ENCODE measurements around the gene SSTR5.
"Not testable (repeated sequence)": the region's sequence is repeated elsewhere in the genome, so short reads cannot be mapped to it uniquely, and the experiment has no call there.

The SSTR5 gene

DNA sequence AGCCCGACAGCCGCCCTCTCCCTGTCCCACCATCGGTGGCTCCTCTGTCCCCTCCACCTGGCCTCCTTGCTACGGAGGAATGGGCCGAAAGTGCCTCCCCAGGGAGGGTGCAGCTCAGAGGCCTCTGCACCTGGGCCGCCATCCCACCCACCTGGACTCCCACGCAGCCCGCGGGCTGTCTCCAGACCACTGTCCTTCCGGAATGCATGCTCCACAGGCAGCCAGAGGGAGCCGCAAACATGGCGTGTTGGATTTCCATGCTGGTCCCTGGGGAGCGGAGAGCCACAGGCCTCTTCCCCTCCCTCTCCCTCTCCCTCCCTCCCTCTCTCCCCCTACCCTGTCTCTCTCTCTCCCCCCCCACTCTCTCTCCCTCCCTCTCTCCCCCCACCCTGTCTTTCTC lies 3.0 kb downstream of the SSTR5 start:
- DNase-seq (ENCODE audit: low spot score): no peak

DNA sequence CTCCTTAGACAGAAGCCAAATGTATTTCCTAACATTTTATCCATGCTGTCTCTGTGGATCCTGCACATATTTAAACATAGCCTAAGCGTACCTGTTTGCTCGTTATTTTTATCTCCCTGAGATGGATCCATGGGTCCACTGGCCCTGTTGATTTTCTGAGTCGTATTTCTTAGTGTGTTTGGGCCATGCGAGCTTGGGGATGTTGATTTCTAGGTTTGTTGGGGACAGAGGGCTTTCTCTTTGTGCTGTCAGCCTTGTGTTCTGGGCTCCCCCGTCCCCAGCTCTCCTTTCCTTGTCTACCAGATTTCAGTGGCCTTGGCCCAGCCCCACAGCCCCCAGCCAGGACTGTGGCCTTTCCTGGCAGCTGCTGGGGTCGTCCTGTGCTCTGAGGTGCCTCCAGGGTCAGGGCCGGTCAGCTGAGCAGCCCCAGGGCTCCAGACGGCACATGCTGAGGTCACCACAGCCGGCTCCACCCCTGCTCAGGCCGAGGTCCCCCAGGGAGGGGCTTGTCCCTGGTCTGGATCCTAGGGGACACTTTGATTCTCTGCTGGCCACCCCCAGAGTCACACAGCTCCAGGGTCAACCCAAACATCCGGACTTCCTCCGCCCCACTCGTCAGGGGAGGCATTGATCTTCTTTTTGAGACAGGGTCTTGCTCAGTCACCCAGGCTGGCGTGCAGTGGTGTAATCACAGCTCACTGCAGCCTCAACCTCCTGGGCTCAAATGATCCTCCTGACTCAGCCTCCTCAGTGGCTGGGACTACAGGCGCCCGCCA lies 4.4 kb downstream of the SSTR5 start:
- no peak for DNase-seq (ENCODE audit: low spot score)

DNA sequence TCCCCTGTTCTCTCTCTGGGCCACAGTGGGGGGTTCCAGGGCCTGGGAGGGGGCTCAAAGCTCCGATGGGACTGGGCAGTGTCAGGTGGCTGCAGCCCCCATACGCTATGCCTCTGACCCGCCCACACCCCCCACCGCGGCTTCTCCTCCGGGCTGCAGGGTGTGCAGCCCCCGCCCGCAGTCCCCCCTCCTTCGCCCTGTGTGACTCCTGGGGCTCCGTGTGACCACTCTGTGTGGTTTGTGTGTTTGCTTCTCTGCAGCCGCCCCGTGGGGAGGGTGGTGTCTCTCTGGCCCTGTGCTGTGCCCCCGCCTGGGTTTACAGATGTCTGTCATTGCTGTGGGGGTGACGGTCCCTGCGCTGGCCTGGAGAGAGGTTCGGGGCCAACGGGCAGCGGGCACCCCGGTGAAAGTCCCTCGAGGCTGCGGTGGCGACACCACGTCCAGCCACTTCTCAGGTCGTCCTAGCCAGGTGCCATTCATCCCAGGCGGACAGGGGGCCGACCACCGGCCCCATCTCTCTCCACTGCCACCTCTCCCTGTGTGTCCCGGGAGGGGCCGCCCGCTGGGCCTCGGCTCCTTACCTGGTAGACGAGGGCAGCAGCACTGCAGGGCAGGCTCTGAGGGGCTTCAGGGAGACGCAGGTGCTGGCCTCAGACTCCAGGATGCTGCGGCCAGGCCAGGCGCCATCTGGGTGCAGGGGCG lies 5.5 kb downstream of the SSTR5 start:
- DNase-seq (ENCODE audit: low spot score): no peak

DNA sequence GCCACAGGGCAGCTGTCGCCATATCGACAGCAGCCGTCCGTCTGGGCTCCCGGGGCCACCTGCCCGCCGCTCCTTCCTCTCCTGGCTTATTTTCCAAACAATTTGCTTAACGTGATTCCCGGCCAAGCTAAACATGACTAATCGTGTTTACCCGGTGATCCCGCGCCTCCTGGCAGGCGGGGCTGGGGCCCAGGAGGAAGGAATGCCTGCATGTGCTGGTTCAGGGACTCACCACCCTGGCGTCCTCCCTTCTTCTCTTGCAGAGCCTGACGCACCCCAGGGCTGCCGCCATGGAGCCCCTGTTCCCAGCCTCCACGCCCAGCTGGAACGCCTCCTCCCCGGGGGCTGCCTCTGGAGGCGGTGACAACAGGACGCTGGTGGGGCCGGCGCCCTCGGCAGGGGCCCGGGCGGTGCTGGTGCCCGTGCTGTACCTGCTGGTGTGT lies 6.1 kb downstream of the SSTR5 start:
- DNase-seq (ENCODE audit: low spot score): no peak

DNA sequence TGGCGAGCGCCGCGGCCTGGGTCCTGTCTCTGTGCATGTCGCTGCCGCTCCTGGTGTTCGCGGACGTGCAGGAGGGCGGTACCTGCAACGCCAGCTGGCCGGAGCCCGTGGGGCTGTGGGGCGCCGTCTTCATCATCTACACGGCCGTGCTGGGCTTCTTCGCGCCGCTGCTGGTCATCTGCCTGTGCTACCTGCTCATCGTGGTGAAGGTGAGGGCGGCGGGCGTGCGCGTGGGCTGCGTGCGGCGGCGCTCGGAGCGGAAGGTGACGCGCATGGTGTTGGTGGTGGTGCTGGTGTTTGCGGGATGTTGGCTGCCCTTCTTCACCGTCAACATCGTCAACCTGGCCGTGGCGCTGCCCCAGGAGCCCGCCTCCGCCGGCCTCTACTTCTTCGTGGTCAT lies 6.8 kb downstream of the SSTR5 start:
- DNase-seq (ENCODE audit: low spot score): no peak

DNA sequence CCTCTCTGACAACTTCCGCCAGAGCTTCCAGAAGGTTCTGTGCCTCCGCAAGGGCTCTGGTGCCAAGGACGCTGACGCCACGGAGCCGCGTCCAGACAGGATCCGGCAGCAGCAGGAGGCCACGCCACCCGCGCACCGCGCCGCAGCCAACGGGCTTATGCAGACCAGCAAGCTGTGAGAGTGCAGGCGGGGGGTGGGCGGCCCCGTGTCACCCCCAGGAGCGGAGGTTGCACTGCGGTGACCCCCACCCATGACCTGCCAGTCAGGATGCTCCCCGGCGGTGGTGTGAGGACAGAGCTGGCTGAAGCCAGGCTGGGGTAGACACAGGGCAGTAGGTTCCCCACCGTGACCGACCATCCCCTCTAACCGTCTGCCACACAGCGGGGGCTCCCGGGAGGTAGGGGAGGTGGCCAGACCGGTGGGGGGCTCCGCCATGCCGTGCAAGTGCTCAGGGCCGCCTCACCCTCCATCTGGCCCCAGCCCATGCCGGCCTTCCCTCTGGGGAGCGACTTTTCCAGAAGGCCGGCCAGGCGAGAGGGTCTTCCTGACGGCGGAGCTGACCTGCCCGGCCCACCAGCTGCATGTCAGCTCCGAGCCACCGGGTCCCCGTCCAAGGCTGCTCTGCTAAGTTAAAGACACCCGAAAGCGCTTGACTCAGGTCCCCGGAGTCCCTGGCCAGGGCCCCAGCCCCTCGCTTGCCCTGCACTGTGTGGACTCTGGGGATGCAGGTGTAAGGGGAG lies 7.4 kb downstream of the SSTR5 start:
- DNase-seq (ENCODE audit: low spot score): no peak

DNA sequence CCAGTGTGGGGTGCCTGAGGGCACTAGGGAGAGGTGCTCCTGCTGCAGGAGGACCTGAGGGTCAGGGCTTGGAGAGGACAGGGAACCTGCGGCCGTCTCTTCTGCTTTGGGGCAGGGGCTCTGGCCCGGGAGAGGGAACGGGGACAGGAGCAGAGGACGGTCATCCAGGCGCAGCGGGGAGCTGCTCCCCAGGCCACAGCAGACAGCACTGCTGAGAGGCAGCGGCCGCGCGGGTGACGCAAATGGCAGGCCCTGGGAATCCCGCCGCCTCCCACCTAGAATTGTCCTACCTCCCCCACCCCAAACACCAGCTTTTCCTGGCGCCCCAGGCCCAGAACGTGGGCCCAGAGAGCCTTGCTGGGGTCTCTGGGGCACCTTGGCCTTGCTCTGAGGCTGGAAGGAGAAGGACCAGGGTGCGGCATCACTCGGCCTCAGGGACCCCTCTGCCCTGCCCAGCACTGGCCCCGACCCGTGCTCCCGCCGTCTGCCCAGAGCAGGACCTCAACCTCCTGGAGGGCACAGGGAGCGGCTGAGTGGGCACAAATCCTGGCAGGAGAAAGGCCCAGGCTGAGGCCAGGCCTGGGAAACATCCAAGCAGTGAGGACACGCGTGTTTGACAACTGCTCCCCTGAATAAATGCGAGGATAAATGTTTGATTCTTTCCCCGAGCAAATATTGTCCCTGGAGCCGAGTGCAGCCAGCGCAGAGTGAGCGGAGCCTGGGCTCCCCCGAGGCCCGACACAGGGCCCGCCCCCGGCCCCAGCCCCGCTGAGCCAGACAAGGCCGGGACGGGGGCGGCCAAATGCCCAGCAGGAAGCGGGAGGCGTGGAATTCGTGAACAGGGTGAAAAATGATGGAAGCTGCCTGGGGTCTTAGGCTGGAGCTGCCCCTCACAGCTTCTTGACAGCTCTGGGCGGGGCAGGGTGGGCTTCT lies 8.5 kb downstream of the SSTR5 start:
- DNase-seq (ENCODE audit: low spot score): no peak

DNA sequence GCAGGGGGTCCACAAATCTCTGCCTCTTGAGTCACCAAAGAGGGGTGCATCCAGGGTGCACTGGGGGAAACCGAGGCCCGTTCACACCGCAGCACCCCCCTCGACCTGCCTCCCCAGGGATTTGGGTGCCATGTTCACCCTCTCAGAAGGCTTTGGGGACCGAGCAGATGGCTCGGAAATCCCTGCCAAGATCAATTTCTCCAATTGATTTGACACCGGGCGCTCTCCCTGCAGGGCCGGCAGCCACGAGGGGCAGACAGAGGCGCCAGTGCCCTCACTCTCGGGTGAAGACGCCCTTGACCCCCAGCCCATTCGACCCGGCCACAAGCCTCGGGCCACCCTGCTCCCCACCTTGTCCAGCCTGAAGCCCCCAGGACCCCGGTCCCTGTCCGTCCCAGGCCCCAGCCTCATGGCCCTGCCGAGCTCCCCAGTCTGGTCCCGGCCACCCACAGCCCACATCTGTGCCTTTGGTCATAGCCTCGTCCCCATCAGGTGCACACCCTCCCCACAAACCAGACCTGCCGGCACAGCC lies 9.3 kb downstream of the SSTR5 start:
- DNase-seq (ENCODE audit: low spot score): no peak

DNA sequence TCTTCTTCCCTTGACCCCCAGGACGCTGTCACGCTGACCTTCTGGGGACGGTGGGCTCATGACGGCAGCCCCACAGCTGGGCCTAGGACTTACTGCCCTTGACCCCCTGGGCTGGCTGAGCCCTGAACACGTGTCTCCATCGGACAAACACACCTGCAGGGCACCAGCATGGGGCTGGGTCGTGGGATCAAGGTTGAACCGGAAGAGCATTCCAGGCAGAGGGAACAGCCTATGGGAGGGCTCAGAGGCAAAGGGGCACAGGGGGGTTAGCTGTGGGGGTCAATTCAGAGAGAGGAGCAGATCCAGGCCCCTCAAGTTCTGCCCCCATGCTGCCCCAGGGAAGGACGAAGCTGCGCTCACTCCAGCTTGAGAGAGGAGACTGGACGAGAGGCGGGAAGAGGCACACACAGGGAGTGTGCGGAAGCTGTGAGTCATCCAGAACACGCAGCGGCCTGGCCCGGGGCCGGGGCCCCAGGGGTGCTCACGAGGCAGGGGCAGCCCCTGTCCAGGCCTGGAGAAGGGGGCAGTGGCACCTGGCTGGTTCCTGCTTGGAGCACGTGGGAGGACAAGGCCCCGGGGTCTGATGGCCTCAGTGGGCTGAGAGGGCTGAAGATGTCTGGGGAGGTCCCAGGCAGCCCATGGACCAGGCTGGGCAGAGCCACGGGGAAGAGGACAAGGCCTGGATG lies 9.9 kb downstream of the SSTR5 start:
- no peak for DNase-seq (ENCODE audit: low spot score)

DNA sequence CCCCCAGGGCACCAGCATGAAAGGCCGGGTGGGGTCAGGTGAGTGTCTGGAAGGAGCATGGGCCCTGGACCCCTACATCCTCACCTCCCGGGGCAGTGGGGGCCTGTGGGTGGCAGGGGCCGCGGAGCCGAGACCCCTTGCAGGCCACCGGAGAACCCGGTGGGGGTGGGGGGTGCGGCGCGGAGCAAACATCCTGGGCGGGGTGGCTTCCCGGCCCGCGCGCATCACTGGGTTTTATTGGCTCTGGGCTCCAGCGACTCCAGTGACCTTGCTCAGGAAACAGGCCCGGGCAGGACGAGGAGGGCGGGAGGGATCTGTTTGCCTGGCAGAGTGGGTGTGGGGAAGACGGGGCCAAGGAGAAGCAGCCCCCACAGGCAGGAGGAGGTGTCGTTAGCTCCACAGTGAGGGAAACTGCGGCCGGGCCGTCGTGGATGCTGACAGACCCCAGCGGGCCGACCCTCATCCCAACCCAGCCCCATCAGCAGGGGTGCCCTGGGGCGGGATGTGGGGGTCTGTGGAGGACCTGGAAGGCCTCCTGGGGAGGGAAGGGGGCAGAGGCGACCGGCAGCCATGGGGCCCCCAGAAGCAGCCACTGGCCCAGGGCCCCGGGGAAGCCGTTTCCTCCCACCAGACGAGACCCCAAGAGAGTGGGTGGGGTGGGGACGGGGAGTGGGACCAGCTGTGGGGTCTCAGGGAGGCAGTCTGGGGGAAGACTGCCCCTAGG lies 10.6 kb downstream of the SSTR5 start:
- no peak for DNase-seq (ENCODE audit: low spot score)

DNA sequence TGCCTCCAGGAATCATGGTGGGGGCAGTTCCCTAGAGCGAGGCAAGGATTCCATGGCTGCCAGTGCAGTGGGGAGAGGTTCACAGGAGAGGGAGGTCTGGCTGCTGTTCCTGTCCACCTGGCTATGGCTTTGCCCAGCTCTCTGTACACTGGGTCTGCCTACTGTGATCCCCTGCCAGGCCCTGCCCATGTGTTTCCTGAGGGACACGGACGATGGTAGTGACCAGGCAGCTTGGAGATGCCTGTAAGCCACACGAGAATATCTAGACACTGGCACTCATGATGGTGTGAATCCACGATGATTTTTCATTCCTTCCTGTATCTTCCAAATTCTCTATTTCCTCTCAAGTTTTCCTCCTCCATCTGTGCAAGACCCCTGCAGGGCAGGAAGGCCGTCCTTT lies 12.4 kb downstream of the SSTR5 start:
- no peak for DNase-seq (ENCODE audit: low spot score)

DNA sequence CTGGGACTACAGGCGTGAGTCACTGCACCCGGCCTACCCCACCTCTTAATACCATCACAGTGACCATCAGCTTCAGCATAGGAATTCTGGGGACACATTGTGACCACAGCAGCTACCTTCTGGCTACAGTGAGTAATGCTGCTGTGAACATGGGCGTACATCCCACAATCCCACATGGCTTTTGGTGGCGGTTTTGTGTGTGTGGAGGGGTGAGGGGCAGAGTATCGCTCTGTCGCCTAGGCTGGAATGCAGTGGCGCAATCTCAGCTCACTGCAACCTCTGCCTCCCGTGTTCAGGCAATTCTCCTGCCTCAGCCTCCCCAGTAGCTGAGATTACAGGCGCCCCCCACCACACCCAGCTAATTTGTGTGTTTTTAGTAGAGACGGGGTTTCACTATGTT lies 13.9 kb downstream of the SSTR5 start:
- DNase-seq (ENCODE audit: low spot score): not testable (repeated sequence)

DNA sequence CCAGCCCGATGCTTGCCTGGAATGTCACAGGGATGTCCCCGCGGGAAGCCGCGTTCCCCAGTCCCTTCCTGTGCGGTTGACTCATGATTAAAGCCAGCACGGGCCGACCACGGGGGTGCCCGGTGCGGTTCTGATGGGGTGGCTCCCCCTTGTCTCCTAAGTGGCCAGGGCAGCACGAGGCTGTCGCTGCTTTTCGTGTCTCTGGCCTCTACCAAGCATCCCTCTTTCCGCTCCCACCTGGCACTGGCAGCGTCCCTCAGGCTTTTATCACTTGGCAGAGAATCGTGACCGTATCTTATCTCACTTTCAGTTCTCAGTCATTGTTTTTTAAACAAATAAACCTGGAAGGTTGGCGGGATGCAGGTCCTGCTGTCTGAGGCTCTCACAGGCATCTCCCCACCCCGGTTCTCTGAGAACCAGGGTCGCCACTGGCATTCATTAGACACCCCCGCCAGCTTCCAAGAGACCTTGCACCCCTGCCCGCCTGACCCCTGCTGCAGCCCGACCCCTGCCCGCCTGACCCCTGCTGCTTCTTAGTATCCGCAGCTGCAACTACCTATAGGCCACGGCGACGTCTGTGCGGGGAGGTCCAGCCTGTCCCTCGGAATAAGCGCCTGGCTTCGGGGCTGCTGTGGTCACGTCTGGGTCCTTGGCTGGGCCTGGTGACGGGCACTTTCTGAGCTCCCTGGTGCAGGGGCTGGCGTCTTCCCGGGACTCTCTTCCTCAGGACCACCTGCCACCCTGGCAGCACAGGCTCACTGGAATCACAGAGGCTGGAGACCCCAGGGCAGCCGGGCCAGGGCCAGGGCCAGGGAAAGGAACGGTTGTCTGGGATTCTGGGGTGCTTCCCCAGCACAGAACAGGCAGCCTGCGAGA lies 16.0 kb downstream of the SSTR5 start:
- no peak for DNase-seq (ENCODE audit: low spot score)

DNA sequence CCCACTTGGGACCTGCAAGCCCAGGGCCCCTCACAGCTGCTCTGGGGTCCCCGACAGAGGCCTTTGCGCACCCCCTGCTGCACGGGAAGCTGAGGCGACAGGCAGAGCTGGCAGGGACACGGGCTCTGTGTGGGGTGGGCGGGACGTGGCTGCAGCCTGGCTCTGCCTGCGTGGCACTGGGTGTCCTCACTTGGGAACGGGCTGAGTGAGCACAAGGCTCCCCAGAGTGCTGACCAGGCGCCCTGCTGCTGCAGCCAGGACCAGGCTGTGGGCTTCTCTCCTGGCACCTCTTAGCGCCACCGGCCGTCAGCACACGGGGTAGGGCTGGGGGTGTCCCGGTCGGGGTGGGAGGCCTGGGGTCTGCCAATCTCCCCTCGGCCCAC lies 16.9 kb downstream of the SSTR5 start:
- no peak for DNase-seq (ENCODE audit: low spot score)

DNA sequence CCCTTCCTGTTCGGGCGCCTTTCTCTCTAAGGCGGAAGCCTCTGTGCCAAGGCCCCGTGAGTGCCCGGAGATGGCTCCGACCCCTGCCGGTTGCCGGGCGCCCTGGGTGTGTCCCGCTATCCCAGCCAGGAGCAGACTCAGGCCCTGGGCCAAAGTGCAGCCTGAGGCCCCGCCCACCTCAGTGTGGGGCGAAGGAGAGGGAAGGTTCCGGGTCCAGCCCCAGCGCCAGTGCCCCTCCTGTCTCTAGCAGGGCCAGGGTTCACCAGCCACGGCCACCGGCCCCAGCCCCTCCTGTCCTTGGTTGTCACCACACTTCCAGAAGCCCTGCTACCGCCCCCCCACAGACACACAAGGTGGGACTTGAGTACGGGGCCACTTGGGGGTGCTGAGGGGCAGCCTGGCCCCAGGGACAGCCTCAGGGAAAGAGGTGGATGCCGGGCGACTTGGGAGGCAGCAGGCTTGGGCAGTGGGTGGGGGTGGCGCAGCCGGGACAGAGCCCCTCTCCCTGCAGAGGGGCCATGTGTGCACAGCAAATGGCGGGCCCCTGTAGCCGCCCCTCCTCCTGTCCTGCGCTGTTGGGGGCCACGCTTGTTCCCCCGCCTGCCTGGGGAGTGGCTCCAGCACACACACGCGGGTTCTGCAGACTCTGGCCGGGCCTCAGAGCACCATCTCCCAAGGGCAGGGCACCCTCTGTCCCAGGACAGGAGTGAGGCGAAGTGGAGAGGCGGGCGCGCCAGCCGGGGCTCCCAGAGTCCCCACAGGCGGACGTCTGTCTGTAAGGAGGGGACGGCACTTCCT lies 17.5 kb downstream of the SSTR5 start:
- DNase-seq (ENCODE audit: low spot score): no peak

DNA sequence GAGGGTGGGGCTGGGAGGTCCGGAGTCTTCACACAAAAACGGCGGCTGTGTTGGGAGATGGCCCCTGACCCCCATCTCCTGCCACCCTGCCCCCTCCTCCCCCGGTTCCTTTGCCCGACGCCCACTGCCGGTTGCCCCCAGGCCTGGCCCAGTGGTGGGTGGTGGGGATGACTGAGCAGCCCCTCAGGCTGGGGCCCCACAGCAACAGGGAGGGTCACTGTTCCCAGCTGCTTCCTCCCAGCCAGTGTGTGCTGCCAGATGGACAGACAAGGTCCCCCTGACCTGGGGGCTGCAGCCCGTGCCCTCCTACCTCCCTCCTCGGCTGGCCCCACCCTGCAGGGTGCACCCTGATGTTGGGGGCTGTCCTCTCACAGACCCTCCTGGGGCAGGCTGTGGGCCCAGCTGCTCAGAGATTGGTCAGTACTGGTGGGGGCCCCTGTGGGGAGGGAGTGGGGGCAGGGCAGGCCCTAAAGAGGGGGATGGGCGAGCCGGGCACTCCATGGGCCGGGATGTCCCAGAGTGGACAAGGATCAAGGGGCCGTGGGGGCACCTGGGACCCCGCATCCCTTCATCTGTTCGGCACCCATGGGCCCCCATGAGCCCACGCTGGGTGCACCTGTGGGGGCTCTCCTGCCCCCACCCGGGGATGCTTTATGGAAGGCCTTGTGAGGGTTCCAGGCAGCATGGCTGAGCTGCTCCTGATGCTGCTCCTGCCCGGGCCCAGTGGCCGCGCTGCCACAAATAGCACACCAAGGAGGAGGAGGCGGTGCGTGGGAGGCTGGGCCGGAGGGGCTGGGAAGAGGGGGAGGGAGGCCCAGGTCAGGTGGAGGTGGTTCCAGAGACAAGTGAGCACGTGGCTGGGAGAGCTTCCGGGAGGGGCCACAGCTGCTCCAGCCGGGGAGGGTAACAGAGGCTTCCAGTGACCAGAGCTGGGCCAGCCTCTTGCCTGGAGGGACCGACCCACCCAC lies 18.4 kb downstream of the SSTR5 start:
- no peak for DNase-seq (ENCODE audit: low spot score)

DNA sequence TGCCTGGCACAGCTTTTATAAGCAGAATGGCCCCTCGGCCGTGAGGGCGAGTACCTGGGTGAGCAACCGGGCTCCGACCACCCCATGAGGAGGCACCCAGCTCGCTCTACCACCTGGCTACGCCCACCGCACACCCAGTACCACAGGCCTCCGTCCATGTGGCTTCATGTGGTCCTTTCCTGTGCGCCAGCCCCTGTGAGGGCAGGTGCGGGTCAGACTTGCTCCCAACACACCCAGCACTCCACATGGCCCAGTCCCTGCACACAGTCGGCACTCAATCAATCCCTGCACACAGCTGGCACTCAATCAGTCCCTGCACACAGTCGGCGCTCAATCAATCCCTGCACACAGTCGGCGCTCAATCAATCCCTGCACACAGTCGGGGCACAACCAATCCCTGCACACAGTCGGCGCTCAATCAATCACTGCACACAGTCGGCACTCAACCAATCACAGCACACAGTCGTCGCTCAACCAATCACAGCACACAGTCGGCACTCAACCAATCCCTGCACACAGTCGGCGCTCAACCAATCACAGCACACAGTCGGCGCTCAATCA lies 19.5 kb downstream of the SSTR5 start:
- DNase-seq (ENCODE audit: low spot score): no peak

All from hematopoietic multipotent progenitor cell treated with erythropoietin and hydrocortisone succinate and interleukin-3 and kit ligand, for 17 days (in vitro differentiated cells).